Left lung (tissue), 10 donors: Measurements from ENCODE around the gene TEKT5. TPM values are rescaled to one million over a fixed set of nuclear protein-coding genes. Genes with fewer than 3 reads are reported as not detected.

ENCODE experiments used
- ATAC-seq: fragments of 200-7000 bp; cut with Tn5 transposase; one replicate; pipeline ENCODE4 v1.9.1; 2020; ENCODE audit warnings: moderate library complexity
- DNase-seq, 4 donors: peaks; one replicate each; pipeline ENCODE4 v3.0.0-alpha.2; 2013 to 2020
- H3K27ac ChIP-seq, 2 donors: fragments of 200-600 bp; sonication (generic) in 1 of 2; one replicate each; pipeline versions ENCODE4 v1.5.0 to v1.8.0; 2020 to 2021
- H3K27me3 ChIP-seq, 2 donors: fragments of 200-600 bp; sonication (generic) in 1 of 2; one replicate each; pipeline versions ENCODE4 v1.5.0 to v1.8.0; 2020 to 2021
- H3K36me3 ChIP-seq, 2 donors: fragments of 200-600 bp; sonication (generic) in 1 of 2; one replicate each; pipeline versions ENCODE4 v1.5.0 to v1.8.0; 2020 to 2021
- H3K4me1 ChIP-seq, 2 donors: fragments of 200-600 bp; one replicate each; pipeline ENCODE4 v1.8.0; 2021
- H3K4me3 ChIP-seq, 2 donors: fragments of 200-600 bp; sonication (generic) in 1 of 2; one replicate each; pipeline versions ENCODE4 v1.5.0 to v1.8.0; 2020 to 2021; ENCODE audit warnings: mild to moderate bottlenecking in 1 of 2
- H3K9me3 ChIP-seq, 2 donors: fragments of 200-600 bp; sonication (generic) in 1 of 2; one replicate each; pipeline versions ENCODE4 v1.5.0 to v1.8.0; 2020 to 2021
- CTCF ChIP-seq, 2 donors: fragments of 200-600 bp; sonication (generic) in 1 of 2; IDR thresholded peaks; one replicate each; pipeline versions ENCODE4 v1.5.0 to v1.8.0; 2021; ENCODE audit warnings: antibody characterized with exemption in 2 of 2
- intact Hi-C, 2 donors: fragments of 100-400 bp; cut with DNase I; formaldehyde crosslinking; loops; one replicate each; pipeline versions ENCODE4 v1.11.2 to v1.14.2; 2022
- polyA plus RNA-seq, 6 donors: library from polyadenylated mRNA; unstranded; fragments of 120-200 nt; gene quantifications; one replicate each; pipeline ENCODE4 v1.2.1, GENCODE V29; 2013; ENCODE audit not compliant: insufficient read length in 6 of 6
- total RNA-seq, 2 donors: library from RNA; stranded (reverse); fragmentation: NEBNext Ultra II Directional; extraction: Animal tissue kit (Norgen Biotek cat#: 25700); gene quantifications; one replicate each; pipeline ENCODE4 v1.2.1, GENCODE V29; 2021
- donor health status: DM: no; HTN: yes; CAD: no.
- donor health status: DM: no; HTN: no; CAD: no.

The TEKT5 gene
- total and polyA plus RNA-seq, 8 donors = 0.13 to 0.67 (median 0.49) TPM; not detected in 3

DNA sequence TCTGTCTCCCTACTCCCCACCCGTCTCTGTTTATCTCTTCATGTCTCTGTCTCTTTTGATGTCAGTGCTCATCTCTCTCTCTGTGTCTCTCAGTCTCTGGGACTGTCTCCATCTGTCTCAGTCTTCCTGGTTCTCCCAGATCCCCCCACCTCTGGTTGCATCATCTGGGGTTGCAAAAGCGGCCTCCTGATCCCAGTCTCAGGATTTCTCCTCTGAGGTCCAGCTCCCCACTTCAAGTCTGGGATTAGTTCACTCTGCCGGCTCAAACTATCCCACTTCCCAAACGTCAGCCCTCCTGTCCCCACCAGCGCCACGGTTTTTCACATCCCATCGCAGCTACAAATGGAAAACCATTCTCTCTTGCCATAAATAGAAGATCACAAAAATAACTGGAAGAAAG, 9.0 kb downstream of the TEKT5 start:
- Histone ChIP-seq H3K4me1 (no peaks in the 10 kb centered on the region), H3K4me3 (no peak overlapping the region), H3K27ac (no peak overlapping the region), H3K9me3 (no peaks in the 10 kb centered on the region), H3K27me3 (no peaks in the 10 kb centered on the region), H3K36me3 (no peaks in the 10 kb centered on the region)
- TF ChIP-seq CTCF (IDR thresholded peaks at IDR 0.05) = no peak
- intact Hi-C loops = no loop called here
- no peak for DNase-seq
- no peak for ATAC-seq

GRCh38 chr16:10684511-10685151, 10.1 kb downstream of the TEKT5 start:
- Histone ChIP-seq H3K36me3 (no peaks in the 10 kb centered on the region), H3K27me3 (no peaks in the 10 kb centered on the region), H3K4me3 (no peak overlapping the region), H3K27ac (no peak overlapping the region), H3K9me3 (no peaks in the 10 kb centered on the region), H3K4me1 (no peaks in the 10 kb centered on the region)
- ATAC-seq (no peak), DNase-seq (no peak)
- no peak for TF ChIP-seq CTCF (IDR thresholded peaks at IDR 0.05)
- intact Hi-C loops = no loop called here

- no peaks in the 10 kb centered on the region for H3K27me3 ChIP-seq
- ATAC-seq = no peak
- no peaks in the 10 kb centered on the region for H3K36me3 ChIP-seq
- intact Hi-C loops = no loop called here
- H3K4me3 ChIP-seq = no peak overlapping the region
- DNase-seq = no peak
- no peak for TF ChIP-seq CTCF (IDR thresholded peaks at IDR 0.05)
- H3K9me3 ChIP-seq = no peaks in the 10 kb centered on the region
- H3K27ac ChIP-seq = no peak overlapping the region
- H3K4me1 ChIP-seq = no peaks in the 10 kb centered on the region
Measured at GRCh38 chr16:10683170-10683569, 11.6 kb downstream of the TEKT5 start.

DNA sequence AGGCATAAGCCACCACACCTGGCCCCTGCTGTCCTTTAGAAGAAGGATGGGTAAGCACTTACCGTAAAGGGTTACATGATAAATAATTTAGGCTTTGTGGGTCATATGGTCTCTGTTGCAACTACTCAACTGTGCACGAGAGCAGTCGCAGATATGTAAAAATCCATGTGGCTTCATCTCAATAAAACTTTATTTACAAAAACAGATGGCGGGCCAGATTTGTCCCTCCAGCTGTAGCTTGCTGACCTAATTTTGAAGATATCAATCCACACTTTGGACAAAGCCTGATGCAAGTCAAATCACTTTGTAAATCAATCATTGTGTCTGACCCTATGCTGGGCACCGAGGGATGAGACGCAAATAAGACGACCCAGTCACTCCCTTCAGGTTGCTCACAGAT, 12.1 kb downstream of the TEKT5 start:
- TF ChIP-seq CTCF (IDR thresholded peaks at IDR 0.05) = no peak
- H3K27ac ChIP-seq = no peak overlapping the region
- no peaks in the 10 kb centered on the region for H3K4me1 ChIP-seq
- ATAC-seq (no peak), DNase-seq (no peak)
- H3K9me3 ChIP-seq = no peaks in the 10 kb centered on the region
- no peaks in the 10 kb centered on the region for H3K36me3 ChIP-seq
- intact Hi-C loops = no loop called here
- H3K4me3 ChIP-seq = no peak overlapping the region
- H3K27me3 ChIP-seq = no peaks in the 10 kb centered on the region

DNA sequence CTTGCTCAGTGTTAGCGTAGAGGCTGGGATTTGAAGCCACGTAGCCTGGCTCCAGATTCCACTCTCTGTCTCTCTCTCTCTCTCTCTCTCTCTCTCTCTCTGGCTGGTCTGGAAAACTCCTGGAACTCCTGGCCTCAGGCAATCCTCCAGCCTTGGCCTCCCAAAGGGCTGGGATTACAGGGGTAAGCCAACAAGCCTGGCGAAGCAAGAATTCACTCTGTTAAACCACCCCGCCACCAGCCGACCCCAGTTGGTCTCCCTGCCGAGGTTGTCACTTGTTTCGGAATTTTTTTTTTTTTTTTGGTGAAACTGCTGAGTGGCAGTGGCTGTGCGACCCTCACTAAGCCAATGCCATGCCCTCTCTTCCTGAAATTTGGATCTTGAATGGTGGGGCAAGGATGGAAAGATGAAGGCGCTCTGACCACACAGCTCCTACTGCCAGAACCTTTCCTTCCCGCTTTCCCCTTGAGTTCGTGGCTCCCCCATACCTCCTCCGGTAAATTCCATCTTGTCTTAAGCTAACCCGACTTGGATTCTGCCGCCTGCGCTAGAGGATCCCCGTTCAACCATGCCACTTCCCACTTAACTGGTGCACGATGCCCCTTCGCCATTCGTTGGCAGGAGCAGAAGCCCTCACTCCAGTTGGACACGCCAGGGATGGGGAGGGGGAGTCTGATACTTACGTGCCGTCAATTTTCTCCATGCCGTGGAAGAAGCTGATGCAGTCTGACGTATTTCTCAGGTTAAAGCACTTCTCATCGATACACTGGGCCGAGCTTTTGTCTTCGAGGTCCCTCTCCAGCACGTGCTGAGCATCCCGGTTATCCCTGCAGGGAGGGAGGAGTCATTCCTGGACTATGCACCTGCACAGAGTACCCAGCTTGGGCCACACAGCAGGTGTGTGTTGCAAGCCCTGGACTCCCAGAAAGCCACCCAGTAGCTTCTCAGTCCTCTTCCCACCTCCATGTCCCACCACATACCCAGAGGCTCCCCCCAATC, 13.1 kb downstream of the TEKT5 start:
- intact Hi-C loops = no loop called here

More for the DNA sequence above, 13.1 kb downstream of the TEKT5 start:
- Histone ChIP-seq H3K36me3 (no peaks in the 10 kb centered on the region), H3K9me3 (no peaks in the 10 kb centered on the region), H3K27me3 (no peaks in the 10 kb centered on the region), H3K4me3 (no peak overlapping the region), H3K27ac (no peak overlapping the region), H3K4me1 (no peaks in the 10 kb centered on the region)
- no peak for DNase-seq
- no peak for TF ChIP-seq CTCF (IDR thresholded peaks at IDR 0.05)
- no peak for ATAC-seq
